B cell (primary cell): Measurements from ENCODE around the gene TNRC6C. TPM values are rescaled to one million over a fixed set of nuclear protein-coding genes. Genes with fewer than 3 reads are reported as not detected.
A peak's percentile ranks its signal among the peaks of the same experiment; 100 is the strongest.

Experiments
- ATAC-seq: fragments of 200-7000 bp; cut with Tn5 transposase; one replicate; pipeline ENCODE4 v1.10.0; 2021; ENCODE audit warnings: low read depth, mild to moderate bottlenecking, moderate number of reproducible peaks, moderate library complexity
- CTCF ChIA-PET: fragments of 350-600 bp; sonication (Branson Sonifier 250); formaldehyde crosslinking; loops from one replicate; lab custom pipeline; 2021; ENCODE audit warnings: antibody characterized with exemption, inconsistent platforms; lab: Charles Lee
- POLR2A ChIA-PET: fragments of 350-600 bp; sonication (Branson Sonifier 250); formaldehyde crosslinking; loops from one replicate; lab custom pipeline; 2021; ENCODE audit warnings: antibody characterized with exemption; lab: Charles Lee
- DNase-seq: peaks from one replicate; pipeline ENCODE4 v3.0.0; 2013
- H2AFZ ChIP-seq: 2 replicates; pipeline ENCODE4 v1.6.1; 2012; ENCODE audit warnings: mild to moderate bottlenecking, low read depth, low read length; ENCODE audit not compliant: insufficient read depth, poor library complexity, severe bottlenecking
- H3K27ac ChIP-seq, 2 donors: 1 replicate in 1 of 2; 2 replicates in 1 of 2; pipeline ENCODE4 v1.5.1; 2012 to 2013; ENCODE audit warnings: low read length in 2 of 2, mild to moderate bottlenecking in 2 of 2, moderate library complexity in 1 of 2
- H3K27me3 ChIP-seq, 4 experiments: fragments of 200-600 bp in 1 of 4; sonication (generic) in 1 of 4; replicated peaks in 1 of 4; 1 replicate in 2 of 4; 2 replicates in 2 of 4; pipeline versions ENCODE4 v1.6.1 to v1.7.0; 2013 to 2016; ENCODE audit warnings: low read length in 3 of 4, mild to moderate bottlenecking in 2 of 4, mixed read lengths in 1 of 4, moderate library complexity in 1 of 4; ENCODE audit not compliant: insufficient read depth in 4 of 4, control insufficient read depth in 3 of 4; ENCODE audit errors: control extremely low read depth in 1 of 4
- H3K36me3 ChIP-seq, 2 experiments: replicated peaks in 1 of 2; 1 replicate in 1 of 2; 2 replicates in 1 of 2; pipeline versions ENCODE4 v1.6.1 to v1.7.1; 2013; ENCODE audit warnings: low read length in 1 of 2; ENCODE audit not compliant: insufficient read depth in 2 of 2, control insufficient read depth in 1 of 2; ENCODE audit errors: control extremely low read depth in 1 of 2, extremely low read depth in 1 of 2
- H3K4me1 ChIP-seq, 2 donors: fragments of 200-600 bp in 1 of 2; sonication (generic) in 1 of 2; 1 replicate in 1 of 2; 2 replicates in 1 of 2; pipeline versions ENCODE4 v1.5.1 to v1.6.1; 2013 to 2017; ENCODE audit warnings: low read length in 2 of 2; ENCODE audit not compliant: control insufficient read depth in 2 of 2, insufficient read depth in 2 of 2
- H3K4me2 ChIP-seq: replicated peaks from 2 replicates; pipeline ENCODE3; 2012; ENCODE audit warnings: mild to moderate bottlenecking, low read depth, low read length; ENCODE audit not compliant: poor library complexity, severe bottlenecking
- H3K4me3 ChIP-seq, 5 experiments: fragments of 200-600 bp in 1 of 5; sonication (generic) in 1 of 5; 1 replicate in 3 of 5; 2 replicates in 2 of 5; pipeline versions ENCODE4 v1.5.1 to v1.7.0; 2011 to 2016; ENCODE audit warnings: low read length in 4 of 5, mild to moderate bottlenecking in 4 of 5, low read depth in 2 of 5, control low read depth in 1 of 5, moderate library complexity in 1 of 5; ENCODE audit not compliant: insufficient read depth in 1 of 5; ENCODE audit errors: control extremely low read depth in 1 of 5, extremely low read depth in 1 of 5
- H3K79me2 ChIP-seq: fragments of 200-600 bp; sonication (generic); one replicate; pipeline ENCODE4 v1.6.0; 2016; ENCODE audit warnings: low read length; ENCODE audit not compliant: control insufficient read depth, insufficient read depth
- H3K9ac ChIP-seq: fragments of 200-600 bp; sonication (generic); 2 replicates; pipeline ENCODE4 v1.6.1; 2017; ENCODE audit warnings: mild to moderate bottlenecking, low read length, moderate library complexity
- H3K9me3 ChIP-seq, 3 donors: one replicate each; pipeline versions ENCODE4 v1.6.1 to v1.7.1; 2013; ENCODE audit warnings: low read length in 2 of 3; ENCODE audit not compliant: control insufficient read depth in 2 of 3, insufficient read depth in 1 of 3; ENCODE audit errors: control extremely low read depth in 1 of 3
- H4K20me1 ChIP-seq: 2 replicates; pipeline ENCODE4 v1.6.0; 2012; ENCODE audit warnings: mild to moderate bottlenecking, low read length; ENCODE audit not compliant: insufficient read depth, control insufficient read depth, poor library complexity, severe bottlenecking
- H3K27ac Mint-ChIP-seq: one replicate; pipeline ENCODE4 v1.8.0; 2021; ENCODE audit warnings: mixed read lengths
- H3K27me3 Mint-ChIP-seq: one replicate; pipeline ENCODE4 v1.8.0; 2021; ENCODE audit warnings: mixed read lengths
- H3K4me1 Mint-ChIP-seq: one replicate; pipeline ENCODE4 v1.8.0; 2021; ENCODE audit warnings: mixed read lengths
- H3K4me3 Mint-ChIP-seq: one replicate; pipeline ENCODE4 v1.8.0; 2021; ENCODE audit warnings: mixed read lengths
- H3K9me3 Mint-ChIP-seq: one replicate; pipeline ENCODE4 v1.8.0; 2022; ENCODE audit warnings: mixed read lengths; ENCODE audit not compliant: insufficient read depth
- EZH2 ChIP-seq: IDR thresholded peaks from 2 replicates; pipeline ENCODE4 v1.6.1; 2012; ENCODE audit warnings: borderline replicate concordance, low read depth, mild to moderate bottlenecking, moderate library complexity, low read length; ENCODE audit not compliant: insufficient read depth, poor library complexity, severe bottlenecking
- WGBS: methylation state at CpG from one replicate; pipeline ENCODE4 v1.1.5; 2013; ENCODE audit warnings: missing lambda C conversion rate; ENCODE audit not compliant: insufficient coverage; 5-methylcytosine and 5-hydroxymethylcytosine counted together
- intact Hi-C: fragments of 100-400 bp; cut with micrococcal nuclease; formaldehyde crosslinking; loops from one replicate; pipeline ENCODE4 v1.10.0; 2022
- polyA plus RNA-seq: library from polyadenylated mRNA; depleted of rRNA; stranded (reverse); fragments of >200 nt; gene quantifications from 2 replicates; pipeline ENCODE4 v1.2.3, GENCODE V29; 2012
- total RNA-seq, 2 donors: library from RNA; stranded (reverse); fragments of 120-200 nt in 1 of 2; gene quantifications; 1 replicate in 1 of 2; 2 replicates in 1 of 2; pipeline versions ENCODE4 v1.2.3 to v1.2.4, GENCODE V29; 2013 to 2022
- TF ChIP-seq, protein P1 (sequence below): fragments of 200-600 bp; IDR thresholded peaks from one replicate; pipeline ENCODE4 v1.8.0; 2022; ENCODE audit warnings: antibody characterized with exemption, mild to moderate bottlenecking

TNRC6C gene
- total and polyA plus RNA-seq, 2 donors (not counting 1 experiment from before 2014, with no cell fraction given) = 3.9 to 63.8 TPM

DNA sequence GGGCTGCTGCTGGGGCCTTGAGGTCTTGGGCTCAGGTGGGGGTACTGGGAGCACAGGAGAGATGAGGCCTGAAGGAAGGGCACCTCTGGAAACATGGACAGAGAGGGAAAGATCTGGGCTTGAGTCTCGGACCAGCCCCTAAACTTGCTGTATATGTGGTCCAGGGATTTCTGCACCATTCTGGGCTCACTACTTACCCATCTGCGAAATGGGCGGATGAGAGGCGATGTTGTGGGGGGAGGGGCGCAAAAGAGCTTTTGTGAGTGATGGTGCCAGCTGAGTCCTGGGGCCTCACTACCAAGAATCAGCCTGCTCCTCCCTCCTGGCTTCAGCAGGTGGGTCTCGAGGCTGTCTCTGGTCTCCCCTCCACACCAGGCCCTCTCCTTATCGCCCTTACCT is 188.0 kb downstream of the TNRC6C start:
- H3K27ac ChIP-seq = peak overlapping the region; percentile 97 to 98
- H3K4me1 Mint-ChIP-seq = peaks cover 78% of the 10 kb centered on the region
- H3K4me2 ChIP-seq = peak overlapping the region; percentile 67
- peak overlapping the region; percentile 79 for H3K4me3 Mint-ChIP-seq
- 100% methylated on average over 2 of the region's 7 CpGs for WGBS
- ATAC-seq (no peak), DNase-seq (no peak)
- H3K4me3 ChIP-seq = no peak overlapping the region
- peak overlapping the region; percentile 95 for H3K27ac Mint-ChIP-seq
- no peak overlapping the region for H2AFZ ChIP-seq
- peaks cover 23% of the 10 kb centered on the region for H3K79me2 ChIP-seq
- peaks cover 0 to 10% (median 0%) of the 10 kb centered on the region in 3 donors for H3K9me3 ChIP-seq
- intact Hi-C loops = loop anchor here (2.0 kb wide), 1 partner anchor 14 kb away; no protein-coding TSS in a partner anchor
- H3K4me1 ChIP-seq = peaks cover 71 to 90% of the 10 kb centered on the region in 2 donors
- H3K9me3 Mint-ChIP-seq = no peaks in the 10 kb centered on the region
- H3K27me3 Mint-ChIP-seq = no peaks in the 10 kb centered on the region
- H3K36me3 ChIP-seq = peaks cover 0 to 13% of the 10 kb centered on the region in 2 experiments
- ChIA-PET CTCF (interaction anchor here (0.8 to 5.3 kb wide), 3 partner anchors 10 to 30 kb away, joined by 3 to 34 read pairs (median 4); no protein-coding TSS in a partner anchor), POLR2A (interaction anchor here (0.8 to 2.4 kb wide), 9 partner anchors 8 to 30 kb away, joined by 3 to 11 read pairs (median 4); partner anchors contain the start of genes TMC6 and TMC8)
- no peaks in the 10 kb centered on the region for H4K20me1 ChIP-seq
- TF ChIP-seq, protein P1, sequence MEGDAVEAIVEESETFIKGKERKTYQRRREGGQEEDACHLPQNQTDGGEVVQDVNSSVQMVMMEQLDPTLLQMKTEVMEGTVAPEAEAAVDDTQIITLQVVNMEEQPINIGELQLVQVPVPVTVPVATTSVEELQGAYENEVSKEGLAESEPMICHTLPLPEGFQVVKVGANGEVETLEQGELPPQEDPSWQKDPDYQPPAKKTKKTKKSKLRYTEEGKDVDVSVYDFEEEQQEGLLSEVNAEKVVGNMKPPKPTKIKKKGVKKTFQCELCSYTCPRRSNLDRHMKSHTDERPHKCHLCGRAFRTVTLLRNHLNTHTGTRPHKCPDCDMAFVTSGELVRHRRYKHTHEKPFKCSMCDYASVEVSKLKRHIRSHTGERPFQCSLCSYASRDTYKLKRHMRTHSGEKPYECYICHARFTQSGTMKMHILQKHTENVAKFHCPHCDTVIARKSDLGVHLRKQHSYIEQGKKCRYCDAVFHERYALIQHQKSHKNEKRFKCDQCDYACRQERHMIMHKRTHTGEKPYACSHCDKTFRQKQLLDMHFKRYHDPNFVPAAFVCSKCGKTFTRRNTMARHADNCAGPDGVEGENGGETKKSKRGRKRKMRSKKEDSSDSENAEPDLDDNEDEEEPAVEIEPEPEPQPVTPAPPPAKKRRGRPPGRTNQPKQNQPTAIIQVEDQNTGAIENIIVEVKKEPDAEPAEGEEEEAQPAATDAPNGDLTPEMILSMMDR = no peak
- TF ChIP-seq EZH2 = no peak
- no peaks in the 10 kb centered on the region for H3K27me3 ChIP-seq
- H3K9ac ChIP-seq = peak overlapping the region; percentile 38

DNA sequence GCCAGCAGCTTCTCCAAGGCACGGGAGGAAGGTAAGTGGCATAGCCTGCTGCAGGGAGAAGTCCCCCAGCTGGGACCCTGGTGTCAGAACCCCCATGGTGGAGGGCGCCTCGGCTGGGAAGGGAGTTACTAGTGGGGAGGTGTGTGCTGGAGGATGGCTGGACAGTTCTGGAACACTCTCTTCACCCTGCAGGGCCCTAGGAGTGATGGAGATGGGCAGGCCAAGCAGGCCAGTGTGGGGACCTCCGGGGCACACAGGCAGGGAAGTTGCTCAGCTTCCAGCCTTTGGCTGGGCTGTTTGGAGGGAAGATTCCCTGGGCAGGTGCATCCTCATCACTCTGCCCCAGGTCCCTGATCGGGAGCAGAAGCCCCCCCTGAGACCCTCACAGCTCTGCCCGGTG is 188.4 kb downstream of the TNRC6C start:
- Mint-ChIP-seq H3K27me3 (no peaks in the 10 kb centered on the region), H3K4me3 (peak overlapping the region; percentile 79), H3K27ac (peak overlapping the region; percentile 95), H3K9me3 (no peaks in the 10 kb centered on the region), H3K4me1 (peaks cover 79% of the 10 kb centered on the region)
- H3K4me2 ChIP-seq = peak overlapping the region; percentile 67
- H3K9me3 ChIP-seq = peaks cover 0 to 13% (median 0%) of the 10 kb centered on the region in 3 donors
- 94% methylated on average over 5 of the region's 6 CpGs for WGBS
- peak overlapping the region; percentile 38 for H3K9ac ChIP-seq
- H3K27ac ChIP-seq = peak overlapping the region; percentile 97 to 98
- TF ChIP-seq, protein P1 = no peak
- no peak for TF ChIP-seq EZH2
- no peaks in the 10 kb centered on the region for H4K20me1 ChIP-seq
- H3K36me3 ChIP-seq = peaks cover 0 to 9% of the 10 kb centered on the region in 2 experiments
- H3K27me3 ChIP-seq = no peaks in the 10 kb centered on the region
- peaks cover 23% of the 10 kb centered on the region for H3K79me2 ChIP-seq
- ATAC-seq = no peak
- CTCF ChIA-PET = interaction anchor here (0.8 to 5.3 kb wide), 3 partner anchors 10 to 30 kb away, joined by 3 to 34 read pairs (median 4); no protein-coding TSS in a partner anchor
- POLR2A ChIA-PET = interaction anchor here (0.8 to 2.4 kb wide), 9 partner anchors 9 to 29 kb away, joined by 3 to 11 read pairs (median 4); partner anchors contain the start of genes TMC6 and TMC8
- DNase-seq = no peak
- intact Hi-C loops = loop anchor here (1.0 to 2.0 kb wide), 2 partner anchors 8 to 14 kb away; no protein-coding TSS in a partner anchor
- no peak overlapping the region for H3K4me3 ChIP-seq
- peak overlapping the region; percentile 41 for H2AFZ ChIP-seq
- peaks cover 71 to 90% of the 10 kb centered on the region in 2 donors for H3K4me1 ChIP-seq
